ENCODE data around the gene DLL3.

DNA sequence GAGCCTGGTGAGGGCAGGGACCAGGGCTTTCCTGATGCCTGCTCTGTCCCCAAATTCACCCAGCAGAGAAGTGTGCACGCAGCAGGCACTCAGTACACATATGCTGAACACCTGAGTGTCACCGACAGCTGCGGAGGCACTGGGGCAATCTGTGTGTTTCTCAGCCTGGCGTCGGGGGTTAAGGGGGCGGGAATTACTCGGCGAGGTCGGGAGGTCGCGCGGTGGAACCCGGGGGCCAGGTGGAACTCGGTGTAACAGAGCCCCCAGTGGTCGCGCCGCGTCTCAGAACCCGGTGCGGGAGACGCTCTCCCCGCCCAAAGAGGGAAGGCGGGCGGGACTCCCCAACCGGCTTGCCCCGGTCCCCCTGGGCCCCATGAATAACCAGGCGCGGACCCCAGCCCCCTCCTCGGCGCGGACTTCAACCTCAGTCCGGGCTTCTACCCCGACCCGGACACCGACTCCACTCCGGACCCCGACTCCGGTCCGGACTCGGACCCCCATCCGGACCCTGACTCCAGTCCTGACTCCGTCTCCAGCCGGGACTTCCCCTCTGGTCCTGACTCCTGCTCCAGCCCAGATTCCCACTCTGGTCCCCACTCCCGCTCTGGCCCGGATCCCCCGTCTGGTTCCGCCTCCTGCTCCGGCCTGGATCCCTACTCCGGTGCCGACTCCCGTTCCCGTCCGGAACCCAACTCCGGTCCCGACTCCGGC, 16.2 kb downstream of the DLL3 start, which contains the start of gene SELENOV:
- TF ChIP-seq, protein P1, sequence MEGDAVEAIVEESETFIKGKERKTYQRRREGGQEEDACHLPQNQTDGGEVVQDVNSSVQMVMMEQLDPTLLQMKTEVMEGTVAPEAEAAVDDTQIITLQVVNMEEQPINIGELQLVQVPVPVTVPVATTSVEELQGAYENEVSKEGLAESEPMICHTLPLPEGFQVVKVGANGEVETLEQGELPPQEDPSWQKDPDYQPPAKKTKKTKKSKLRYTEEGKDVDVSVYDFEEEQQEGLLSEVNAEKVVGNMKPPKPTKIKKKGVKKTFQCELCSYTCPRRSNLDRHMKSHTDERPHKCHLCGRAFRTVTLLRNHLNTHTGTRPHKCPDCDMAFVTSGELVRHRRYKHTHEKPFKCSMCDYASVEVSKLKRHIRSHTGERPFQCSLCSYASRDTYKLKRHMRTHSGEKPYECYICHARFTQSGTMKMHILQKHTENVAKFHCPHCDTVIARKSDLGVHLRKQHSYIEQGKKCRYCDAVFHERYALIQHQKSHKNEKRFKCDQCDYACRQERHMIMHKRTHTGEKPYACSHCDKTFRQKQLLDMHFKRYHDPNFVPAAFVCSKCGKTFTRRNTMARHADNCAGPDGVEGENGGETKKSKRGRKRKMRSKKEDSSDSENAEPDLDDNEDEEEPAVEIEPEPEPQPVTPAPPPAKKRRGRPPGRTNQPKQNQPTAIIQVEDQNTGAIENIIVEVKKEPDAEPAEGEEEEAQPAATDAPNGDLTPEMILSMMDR (conservative IDR thresholded peaks at IDR 0.05): no peak
- TF ChIP-seq EZH2 (IDR thresholded peaks at IDR 0.05; ENCODE audit: low read depth): no peak

Measured in PC-9 (cell line).